H9 (cell line): ENCODE results near the gene BOLA2B. TPM values are rescaled to one million over a fixed set of nuclear protein-coding genes. Genes with fewer than 3 reads are reported as not detected.

Experiments
- DNase-seq: peaks from one replicate; pipeline ENCODE4 v3.0.0-alpha.2; 2017
- H2AFZ ChIP-seq: one replicate; pipeline ENCODE4 v1.6.1; 2013; ENCODE audit warnings: mild to moderate bottlenecking, low read length, control low read depth, moderate library complexity
- H2AK5ac ChIP-seq: 2 replicates; pipeline ENCODE4 v1.6.1; 2013; ENCODE audit warnings: low read length, control low read depth, mixed read lengths; ENCODE audit not compliant: insufficient read length
- H2BK120ac ChIP-seq: one replicate; pipeline ENCODE4 v1.6.1; 2013; ENCODE audit warnings: low read depth, mild to moderate bottlenecking, low read length, control low read depth, inconsistent platforms; ENCODE audit not compliant: poor library complexity, severe bottlenecking
- H2BK12ac ChIP-seq: 2 replicates; pipeline ENCODE4 v1.6.1; 2013; ENCODE audit warnings: low read length, control low read depth, mixed read lengths, low read depth; ENCODE audit not compliant: insufficient read length
- H2BK15ac ChIP-seq: 2 replicates; pipeline ENCODE4 v1.6.1; 2013; ENCODE audit warnings: low read depth, low read length, control low read depth
- H2BK20ac ChIP-seq: one replicate; pipeline ENCODE4 v1.6.1; 2013; ENCODE audit warnings: low read depth, mild to moderate bottlenecking, low read length, control low read depth, inconsistent platforms; ENCODE audit not compliant: poor library complexity, severe bottlenecking
- H2BK5ac ChIP-seq: 2 replicates; pipeline ENCODE4 v1.6.1; 2013; ENCODE audit warnings: low read length, control low read depth, mixed read lengths; ENCODE audit not compliant: insufficient read length
- H3K14ac ChIP-seq: 2 replicates; pipeline ENCODE4 v1.6.1; 2013; ENCODE audit warnings: low read length, control low read depth; ENCODE audit not compliant: insufficient read depth
- H3K18ac ChIP-seq: 2 replicates; pipeline ENCODE4 v1.6.1; 2013; ENCODE audit warnings: low read depth, mild to moderate bottlenecking, mixed read lengths, low read length, control low read depth; ENCODE audit not compliant: insufficient read length
- H3K23ac ChIP-seq: 2 replicates; pipeline ENCODE4 v1.6.1; 2013; ENCODE audit warnings: low read length, control low read depth, mixed read lengths, low read depth; ENCODE audit not compliant: insufficient read length
- H3K23me2 ChIP-seq: 2 replicates; pipeline ENCODE4 v1.6.1; 2013; ENCODE audit warnings: low read depth, mild to moderate bottlenecking, mixed read lengths, low read length, control low read depth; ENCODE audit not compliant: insufficient read length, poor library complexity, severe bottlenecking
- H3K27ac ChIP-seq: 2 replicates; pipeline ENCODE4 v1.5.1; 2013; ENCODE audit warnings: low read length, control low read depth, mixed read lengths, low read depth; ENCODE audit not compliant: insufficient read length
- H3K27me3 ChIP-seq: 2 replicates; pipeline ENCODE4 v1.6.1; 2013; ENCODE audit warnings: low read length, control low read depth, inconsistent platforms; ENCODE audit not compliant: insufficient read depth
- H3K4ac ChIP-seq: 2 replicates; pipeline ENCODE4 v1.6.1; 2013; ENCODE audit warnings: low read depth, mild to moderate bottlenecking, control low read depth, inconsistent platforms, low read length, moderate library complexity
- H3K4me1 ChIP-seq: 2 replicates; pipeline ENCODE4 v1.6.1; 2013; ENCODE audit warnings: low read length, control low read depth, inconsistent platforms; ENCODE audit not compliant: insufficient read depth
- H3K4me2 ChIP-seq: 2 replicates; pipeline ENCODE4 v1.6.1; 2013; ENCODE audit warnings: low read length, control low read depth, mixed read lengths; ENCODE audit not compliant: insufficient read length, insufficient read depth
- H3K56ac ChIP-seq: 2 replicates; pipeline ENCODE4 v1.6.1; 2013; ENCODE audit warnings: low read depth, mild to moderate bottlenecking, mixed read lengths, low read length, control low read depth; ENCODE audit not compliant: insufficient read length
- H3K79me1 ChIP-seq: 2 replicates; pipeline ENCODE4 v1.6.1; 2013; ENCODE audit warnings: low read depth, mild to moderate bottlenecking, moderate library complexity, low read length, control low read depth, inconsistent platforms; ENCODE audit not compliant: insufficient read depth, poor library complexity, severe bottlenecking
- H3K79me2 ChIP-seq: 2 replicates; pipeline ENCODE4 v1.6.1; 2013; ENCODE audit warnings: low read length, control low read depth, inconsistent platforms; ENCODE audit not compliant: insufficient read depth
- H3K9ac ChIP-seq: 2 replicates; pipeline ENCODE4 v1.6.1; 2013; ENCODE audit warnings: low read length, control low read depth, mixed read lengths; ENCODE audit not compliant: insufficient read length; ENCODE audit errors: extremely low read depth
- H3K9me3 ChIP-seq: one replicate; pipeline ENCODE4 v1.6.1; 2013; ENCODE audit warnings: low read depth, low read length, inconsistent platforms; ENCODE audit not compliant: control insufficient read depth
- H3T11ph ChIP-seq: one replicate; pipeline ENCODE4 v1.6.1; 2013; ENCODE audit warnings: mild to moderate bottlenecking, low read length, control low read depth, inconsistent platforms
- H4K20me1 ChIP-seq: one replicate; pipeline ENCODE4 v1.6.1; 2013; ENCODE audit not compliant: control insufficient read depth, insufficient read length, insufficient read depth
- H4K5ac ChIP-seq: 2 replicates; pipeline ENCODE4 v1.6.1; 2013; ENCODE audit warnings: low read depth, mild to moderate bottlenecking, mixed read lengths, low read length, control low read depth; ENCODE audit not compliant: insufficient read length
- H4K8ac ChIP-seq: replicated peaks from 2 replicates; pipeline ENCODE4 v1.6.1; 2013; ENCODE audit warnings: low read length, control low read depth, mixed read lengths, low read depth; ENCODE audit not compliant: insufficient read length
- H4K91ac ChIP-seq: 2 replicates; pipeline ENCODE4 v1.6.1; 2013; ENCODE audit warnings: low read depth, mild to moderate bottlenecking, moderate library complexity, mixed read lengths, low read length, control low read depth; ENCODE audit not compliant: insufficient read length
- H3K27ac Mint-ChIP-seq, 3 experiments: 2 replicates in 2 of 3; 3 replicates in 1 of 3; pipeline ENCODE4 v1.8.0; 2020 to 2021; ENCODE audit warnings: mixed read lengths in 3 of 3, mild to moderate bottlenecking in 1 of 3, moderate library complexity in 1 of 3
- H3K27me3 Mint-ChIP-seq: 2 replicates; pipeline ENCODE4 v1.8.0; 2021; ENCODE audit warnings: low read depth, mild to moderate bottlenecking, moderate library complexity, mixed read lengths
- H3K36me3 Mint-ChIP-seq, 3 experiments: 2 replicates in 2 of 3; 3 replicates in 1 of 3; pipeline ENCODE4 v1.8.0; 2020 to 2021; ENCODE audit warnings: low read depth in 3 of 3, mixed read lengths in 3 of 3; ENCODE audit not compliant: insufficient read depth in 1 of 3
- H3K4me1 Mint-ChIP-seq, 2 experiments: 2 replicates each; pipeline ENCODE4 v1.8.0; 2020; ENCODE audit warnings: mixed read lengths in 2 of 2
- H3K4me3 Mint-ChIP-seq, 2 experiments: 2 replicates in 1 of 2; 3 replicates in 1 of 2; pipeline ENCODE4 v1.8.0; 2020 to 2021; ENCODE audit warnings: mild to moderate bottlenecking in 2 of 2, mixed read lengths in 2 of 2, moderate library complexity in 1 of 2
- H3K9me3 Mint-ChIP-seq, 2 experiments: 2 replicates in 1 of 2; 3 replicates in 1 of 2; pipeline ENCODE4 v1.8.0; 2020; ENCODE audit warnings: mild to moderate bottlenecking in 2 of 2, mixed read lengths in 2 of 2, moderate library complexity in 1 of 2
- WGBS: extraction: QIAGEN DNeasy Blood & Tissue Kit; methylation state at CpG from one replicate; pipeline ENCODE4 v1.1.7; 2013; ENCODE audit warnings: missing lambda C conversion rate, low lambda C conversion rate, mixed read lengths; ENCODE audit not compliant: insufficient read length; ENCODE audit errors: extremely low coverage; 5-methylcytosine and 5-hydroxymethylcytosine counted together
- total RNA-seq: library from RNA; stranded (reverse); gene quantifications from 2 replicates; pipeline ENCODE4 v1.2.1, GENCODE V29; 2021
- TF ChIP-seq, protein P1 (sequence below): fragments of 200-600 bp; sonication (generic); conservative IDR thresholded peaks from 3 replicates; pipeline ENCODE4 v1.8.0; 2021; ENCODE audit warnings: antibody characterized with exemption, mild to moderate bottlenecking

BOLA2B gene
- total RNA-seq, 1 experiment from 2014 or later = 218 TPM

DNA sequence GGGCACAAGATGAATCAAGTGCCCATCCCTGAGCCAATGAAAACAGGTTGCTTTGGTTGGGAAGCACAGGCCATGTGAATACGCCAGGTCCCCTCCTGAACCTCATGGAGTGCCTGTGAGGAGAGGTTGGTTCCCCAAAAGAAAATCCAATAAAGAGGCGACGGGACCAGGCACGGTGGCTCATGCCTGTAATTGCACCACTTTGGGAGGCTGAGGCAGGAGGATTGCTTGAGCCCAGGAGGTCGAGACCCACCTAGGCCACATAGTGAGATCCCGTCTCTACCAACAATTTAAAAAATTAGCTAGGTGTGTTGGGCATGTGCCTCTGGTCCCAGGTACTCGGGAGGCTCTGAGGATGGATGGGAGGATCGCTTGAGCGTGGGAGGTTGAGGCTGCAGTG, 13.5 kb downstream of the BOLA2B start:
- Histone ChIP-seq H3K18ac (no peak overlapping the region), H3K23me2 (peaks cover 4% of the 10 kb centered on the region), H3K14ac (no peak overlapping the region), H2AK5ac (no peak overlapping the region), H3K4me1 (no peaks in the 10 kb centered on the region), H4K5ac (no peak overlapping the region), H3K79me2 (no peaks in the 10 kb centered on the region), H3K4ac (no peak overlapping the region), H3K9me3 (no peaks in the 10 kb centered on the region), H2BK20ac (no peak overlapping the region), H4K20me1 (no peaks in the 10 kb centered on the region), H3T11ph (no peak overlapping the region), H2BK15ac (no peak overlapping the region), H2BK120ac (no peak overlapping the region), H2BK12ac (no peak overlapping the region), H3K23ac (no peak overlapping the region), H3K4me2 (no peak overlapping the region), H3K9ac (no peak overlapping the region), H3K56ac (no peak overlapping the region), H3K79me1 (no peaks in the 10 kb centered on the region), H2BK5ac (no peak overlapping the region), H4K91ac (no peak overlapping the region), H4K8ac (no peak overlapping the region), H2AFZ (no peak overlapping the region), H3K27ac (no peak overlapping the region), H3K27me3 (peaks cover 4% of the 10 kb centered on the region; the same call in 1 of the 2 replicates)
- H3K27me3 Mint-ChIP-seq = peaks cover 44% of the 10 kb centered on the region
- H3K4me3 Mint-ChIP-seq = no peak overlapping the region
- WGBS = no CpG with 5 or more reads among the region's 9 CpGs
- H3K27ac Mint-ChIP-seq = no peak overlapping the region
- TF ChIP-seq, protein P1, sequence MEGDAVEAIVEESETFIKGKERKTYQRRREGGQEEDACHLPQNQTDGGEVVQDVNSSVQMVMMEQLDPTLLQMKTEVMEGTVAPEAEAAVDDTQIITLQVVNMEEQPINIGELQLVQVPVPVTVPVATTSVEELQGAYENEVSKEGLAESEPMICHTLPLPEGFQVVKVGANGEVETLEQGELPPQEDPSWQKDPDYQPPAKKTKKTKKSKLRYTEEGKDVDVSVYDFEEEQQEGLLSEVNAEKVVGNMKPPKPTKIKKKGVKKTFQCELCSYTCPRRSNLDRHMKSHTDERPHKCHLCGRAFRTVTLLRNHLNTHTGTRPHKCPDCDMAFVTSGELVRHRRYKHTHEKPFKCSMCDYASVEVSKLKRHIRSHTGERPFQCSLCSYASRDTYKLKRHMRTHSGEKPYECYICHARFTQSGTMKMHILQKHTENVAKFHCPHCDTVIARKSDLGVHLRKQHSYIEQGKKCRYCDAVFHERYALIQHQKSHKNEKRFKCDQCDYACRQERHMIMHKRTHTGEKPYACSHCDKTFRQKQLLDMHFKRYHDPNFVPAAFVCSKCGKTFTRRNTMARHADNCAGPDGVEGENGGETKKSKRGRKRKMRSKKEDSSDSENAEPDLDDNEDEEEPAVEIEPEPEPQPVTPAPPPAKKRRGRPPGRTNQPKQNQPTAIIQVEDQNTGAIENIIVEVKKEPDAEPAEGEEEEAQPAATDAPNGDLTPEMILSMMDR = no peak
- no peaks in the 10 kb centered on the region for H3K9me3 Mint-ChIP-seq
- H3K36me3 Mint-ChIP-seq = peaks cover 0 to 1% (median 0%) of the 10 kb centered on the region in 3 experiments; a peak in 1 of 7 replicates
- H3K4me1 Mint-ChIP-seq = peaks cover 0 to 13% of the 10 kb centered on the region in 2 experiments; a peak in 2 of 4 replicates
- no peak for DNase-seq
